ENCODE data around the gene RASD2.

The RASD2 gene

DNA sequence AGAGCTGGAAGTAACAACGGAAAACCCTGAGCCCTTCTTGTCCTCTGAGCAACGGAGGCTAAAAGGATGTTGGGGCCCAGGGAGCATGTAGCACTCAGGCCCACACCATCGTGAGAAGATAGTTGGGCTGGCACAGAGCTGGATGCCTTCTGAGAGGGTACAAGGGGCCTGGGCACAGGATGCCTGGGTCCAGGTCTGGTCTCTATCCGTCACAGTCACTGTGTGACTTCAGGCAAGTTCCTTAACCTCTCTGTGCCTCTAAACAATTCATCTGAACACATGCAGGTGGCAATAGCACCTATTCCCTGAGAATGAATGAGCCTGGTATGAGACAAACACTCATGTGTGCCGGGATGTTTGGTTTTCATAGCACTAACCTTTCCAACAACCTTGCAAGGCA, 47.3 kb downstream of the RASD2 start:
- no peak for DNase-seq

DNA sequence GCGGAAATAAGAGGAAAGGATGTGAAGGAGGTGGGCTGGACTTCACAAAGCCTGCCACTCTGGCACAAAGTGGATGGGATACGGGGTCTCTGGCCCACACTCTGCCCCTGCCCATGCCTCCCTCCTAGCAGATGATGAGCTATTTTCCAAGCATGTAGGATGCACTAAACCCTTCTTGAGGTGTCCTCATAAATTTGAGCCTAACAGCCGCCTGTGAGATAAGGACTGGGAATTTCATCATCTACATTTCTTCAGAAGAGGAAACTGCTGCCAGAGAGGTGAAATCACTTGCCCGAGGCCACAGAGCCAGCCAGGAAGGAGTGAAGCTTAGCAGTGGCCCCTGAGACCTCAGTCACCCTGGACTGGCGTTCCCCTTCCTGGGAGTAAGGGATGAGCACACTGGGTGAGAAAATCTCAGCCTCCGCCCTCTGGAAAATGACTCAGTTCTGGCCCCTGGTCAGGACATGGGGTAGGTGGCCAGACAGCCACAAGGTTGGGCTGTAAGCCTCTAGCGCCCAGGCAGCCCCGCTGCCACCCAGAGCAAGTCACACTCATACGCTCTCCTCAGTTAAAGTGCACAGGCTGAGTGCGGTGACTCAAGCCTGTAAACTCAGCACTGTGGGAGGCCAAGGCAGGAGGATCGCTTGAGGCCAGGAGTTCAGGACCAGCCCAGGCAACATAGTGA, 48.6 kb downstream of the RASD2 start:
- DNase-seq, result no peak

DNA sequence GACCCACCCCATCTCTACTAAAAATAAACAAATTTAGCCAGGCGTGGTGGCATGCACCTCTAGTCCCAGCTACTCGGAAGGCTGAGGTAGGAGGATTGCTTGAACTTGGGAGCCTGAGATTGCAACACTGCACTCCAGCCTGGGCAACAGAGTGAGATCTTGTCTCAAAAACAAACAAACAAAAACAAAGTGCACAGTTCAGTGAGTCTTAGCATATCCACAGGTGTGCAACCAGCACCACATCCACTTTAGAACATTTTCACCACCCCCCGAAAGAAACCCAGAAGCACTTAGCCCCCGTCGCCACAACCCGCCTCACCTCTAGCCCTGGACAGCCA, 49.1 kb downstream of the RASD2 start:
- no peak for DNase-seq

DNA sequence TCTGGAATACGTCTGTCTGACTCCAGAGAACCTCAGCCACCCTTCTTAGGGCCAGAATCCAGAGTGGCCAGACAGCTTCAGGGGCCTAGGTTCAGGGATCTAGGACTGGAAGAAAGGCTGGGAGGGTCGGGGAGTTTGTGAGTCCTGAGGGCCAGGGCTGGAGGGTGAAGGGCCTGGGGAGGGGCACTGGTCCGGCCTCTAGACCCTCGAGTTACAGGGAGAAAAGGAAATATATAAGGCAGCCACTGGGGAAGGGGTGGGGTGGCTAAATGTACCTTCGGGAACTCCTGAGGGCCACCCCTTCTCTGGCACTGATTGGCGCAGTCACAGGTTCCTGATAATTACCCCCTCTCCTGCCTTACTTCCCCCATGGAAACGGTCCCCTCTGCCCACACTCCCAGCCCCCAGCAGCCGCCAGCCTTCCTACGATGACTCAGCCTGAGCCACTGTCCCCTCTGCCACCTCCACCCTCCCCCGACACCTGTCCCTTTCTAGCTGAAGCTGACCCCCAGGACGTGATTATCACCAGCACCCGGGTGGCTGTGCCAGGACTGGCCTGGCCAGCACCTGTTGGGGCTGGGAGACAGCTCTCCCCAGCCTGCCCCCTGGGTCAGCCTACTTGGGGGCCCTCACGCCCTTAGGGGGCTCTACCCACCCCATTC, 50.1 kb downstream of the RASD2 start:
- no peak for DNase-seq

DNA sequence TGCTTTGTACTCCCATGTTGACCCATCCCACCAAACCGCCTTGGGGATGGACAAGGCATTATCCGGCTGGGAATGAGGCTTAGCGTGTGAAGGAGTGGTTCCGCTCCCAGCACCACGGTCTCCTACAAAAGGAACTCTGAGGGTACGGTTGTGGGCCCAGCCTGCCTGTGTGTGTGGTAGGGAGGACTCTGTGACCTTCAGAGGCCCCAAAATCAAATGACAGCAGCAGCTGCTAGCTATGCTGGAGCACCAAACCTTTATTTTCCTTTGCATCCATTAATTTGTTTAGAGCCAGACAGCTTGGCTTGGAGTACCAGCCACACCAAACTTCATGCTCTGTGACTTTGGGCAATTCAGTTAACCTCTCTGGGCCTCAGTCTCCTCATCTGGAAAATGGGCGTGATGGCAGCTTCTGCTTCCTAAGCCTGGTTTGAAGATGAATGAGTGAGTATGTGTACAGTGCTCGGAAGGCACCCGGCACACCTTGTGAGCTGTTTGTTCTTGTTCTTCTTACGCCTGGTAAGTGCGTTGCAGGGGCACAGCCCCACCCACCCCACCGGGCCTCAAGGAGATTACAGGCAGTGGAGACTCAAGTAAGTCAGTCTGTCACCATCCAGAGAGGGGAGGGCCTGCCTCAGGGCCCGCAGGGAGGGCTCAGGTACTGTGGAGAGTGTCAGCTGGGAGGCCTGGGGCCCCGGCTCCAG, 51.2 kb downstream of the RASD2 start:
- no peak for DNase-seq

DNA sequence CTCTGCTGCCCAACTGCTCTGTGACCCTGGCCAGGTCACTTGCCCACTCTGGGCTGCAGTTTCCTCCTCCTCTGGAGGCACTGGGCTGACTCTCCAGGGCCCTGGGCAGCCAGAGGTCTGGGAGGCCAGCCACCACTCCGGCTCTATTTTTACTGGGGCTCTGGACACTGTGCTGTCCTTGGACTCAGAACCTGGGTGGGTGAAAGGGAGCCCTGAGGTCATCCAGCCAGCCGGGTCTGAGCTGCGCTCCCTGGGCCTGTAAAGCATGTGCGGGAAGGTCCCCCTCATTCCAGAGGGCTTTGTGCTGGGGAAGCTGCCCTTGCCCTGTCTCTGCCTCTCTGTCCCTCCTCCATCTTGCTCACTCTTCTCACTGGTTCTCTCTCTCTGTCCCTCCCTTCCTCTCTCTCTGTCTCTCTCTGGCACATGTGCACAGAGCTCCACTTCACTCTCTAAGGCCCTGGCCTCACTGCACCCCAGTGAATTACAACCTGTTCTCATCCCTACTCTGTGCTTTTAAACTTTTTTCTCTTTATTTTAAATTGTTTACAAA, 51.9 kb downstream of the RASD2 start:
- no peak for DNase-seq

DNA sequence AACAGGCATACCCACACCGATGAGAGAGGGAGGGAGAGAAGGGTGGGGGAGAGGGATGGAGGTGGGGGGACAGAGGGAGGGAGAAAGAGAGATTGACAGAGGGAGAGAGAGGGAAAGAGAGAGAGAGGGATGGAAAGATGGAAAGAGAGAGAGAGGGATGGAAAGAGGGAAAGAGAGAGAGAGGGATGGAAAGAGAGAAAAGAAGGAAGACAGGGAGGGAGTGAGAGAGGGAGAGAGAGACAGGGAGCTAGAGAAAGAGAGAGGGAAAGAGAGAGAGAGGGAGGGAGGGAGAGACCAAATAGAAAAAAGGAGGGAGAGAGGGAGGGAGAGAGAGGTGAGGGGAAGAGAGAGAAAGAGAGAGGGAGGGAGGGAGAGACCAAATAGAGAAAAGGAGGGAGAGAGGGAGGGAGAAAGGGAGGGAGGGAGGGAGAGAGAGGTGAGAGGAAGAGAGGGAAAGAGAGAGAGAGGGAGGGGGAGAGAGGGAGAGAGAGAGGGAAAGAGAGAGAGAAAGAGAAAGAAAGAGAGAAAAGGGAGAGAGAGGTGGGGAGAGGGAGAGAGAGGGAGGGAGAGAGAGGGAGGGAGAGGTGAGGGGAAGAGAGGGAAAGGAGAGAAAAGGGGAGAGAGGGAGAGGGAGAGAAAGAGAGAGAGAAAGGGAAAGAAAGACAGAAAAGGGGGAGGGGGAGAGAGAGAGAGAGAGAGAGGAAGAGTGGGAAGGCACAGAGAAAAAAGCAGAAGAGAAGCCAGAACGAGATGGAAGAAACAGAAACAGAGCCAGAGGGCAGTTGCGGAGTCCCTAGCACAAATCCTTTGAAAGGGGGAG, 52.6 kb downstream of the RASD2 start:
- DNase-seq, result no peak

DNA sequence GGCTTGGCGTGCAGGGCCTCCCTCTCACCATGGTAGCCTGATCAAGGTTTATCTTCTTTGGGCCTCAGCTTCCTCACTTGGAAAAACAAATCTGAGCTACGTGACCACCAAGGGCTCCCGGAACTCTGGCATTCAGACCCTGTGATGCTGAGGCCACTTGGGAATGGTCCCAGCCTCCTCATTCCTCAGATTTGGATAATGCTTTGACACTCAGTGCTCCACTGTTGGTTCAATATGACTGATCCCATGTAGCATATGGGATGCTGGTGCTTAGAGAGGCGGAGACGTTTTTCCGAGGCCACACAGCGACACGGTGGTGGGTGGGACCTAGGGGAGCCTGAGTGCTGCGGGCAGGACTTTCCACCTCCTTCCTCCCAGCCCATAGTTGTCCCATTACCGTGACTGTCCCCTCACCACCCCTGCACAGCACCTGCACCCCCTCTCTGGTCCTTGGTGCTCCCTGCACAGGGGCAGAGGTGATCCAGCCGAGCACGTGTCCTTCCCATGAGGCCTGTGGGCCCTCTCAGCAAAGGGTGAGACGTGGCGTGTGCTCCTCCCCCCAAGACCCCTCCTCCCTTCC, 53.4 kb downstream of the RASD2 start:
- no peak for DNase-seq

DNA sequence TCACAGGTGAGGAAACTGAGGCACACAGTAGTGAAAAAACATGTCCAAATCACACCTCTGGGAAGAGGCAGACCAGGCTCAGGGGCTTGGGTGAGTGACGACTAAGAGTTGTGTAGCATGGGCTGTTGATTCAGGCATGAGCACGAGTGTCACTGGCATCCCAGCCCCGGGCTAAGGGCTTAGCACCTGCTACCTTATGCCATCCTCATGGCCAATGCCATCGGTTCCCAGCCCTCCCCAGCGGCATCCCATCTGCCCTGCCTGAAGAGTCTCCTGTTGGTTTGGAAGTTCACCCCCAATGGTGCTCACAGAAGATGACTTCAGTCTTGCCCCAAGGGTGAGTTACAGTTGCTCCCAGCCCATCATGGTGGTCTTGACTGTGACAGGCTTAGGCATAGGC, 54.1 kb downstream of the RASD2 start:
- no peak for DNase-seq

DNA sequence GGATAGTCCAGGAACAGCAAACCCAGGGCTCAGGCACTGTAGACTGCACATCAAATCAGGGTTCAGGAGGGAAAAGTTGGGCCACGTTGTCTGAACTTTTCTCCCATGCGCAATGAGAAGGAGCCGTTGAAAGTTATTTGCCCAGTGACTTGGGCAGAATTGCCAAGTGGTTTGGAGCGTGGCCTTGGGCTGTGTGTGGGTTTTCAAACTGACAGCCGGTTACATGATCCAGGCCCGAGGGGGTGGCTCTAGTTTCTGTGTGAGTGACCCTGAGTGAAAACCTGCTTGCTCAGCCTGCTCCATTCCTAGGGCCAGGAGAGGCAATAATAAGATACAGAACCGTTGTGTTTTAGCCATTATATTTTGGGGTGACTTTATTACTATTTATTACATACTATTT, 56.2 kb downstream of the RASD2 start:
- no peak for DNase-seq

DNA sequence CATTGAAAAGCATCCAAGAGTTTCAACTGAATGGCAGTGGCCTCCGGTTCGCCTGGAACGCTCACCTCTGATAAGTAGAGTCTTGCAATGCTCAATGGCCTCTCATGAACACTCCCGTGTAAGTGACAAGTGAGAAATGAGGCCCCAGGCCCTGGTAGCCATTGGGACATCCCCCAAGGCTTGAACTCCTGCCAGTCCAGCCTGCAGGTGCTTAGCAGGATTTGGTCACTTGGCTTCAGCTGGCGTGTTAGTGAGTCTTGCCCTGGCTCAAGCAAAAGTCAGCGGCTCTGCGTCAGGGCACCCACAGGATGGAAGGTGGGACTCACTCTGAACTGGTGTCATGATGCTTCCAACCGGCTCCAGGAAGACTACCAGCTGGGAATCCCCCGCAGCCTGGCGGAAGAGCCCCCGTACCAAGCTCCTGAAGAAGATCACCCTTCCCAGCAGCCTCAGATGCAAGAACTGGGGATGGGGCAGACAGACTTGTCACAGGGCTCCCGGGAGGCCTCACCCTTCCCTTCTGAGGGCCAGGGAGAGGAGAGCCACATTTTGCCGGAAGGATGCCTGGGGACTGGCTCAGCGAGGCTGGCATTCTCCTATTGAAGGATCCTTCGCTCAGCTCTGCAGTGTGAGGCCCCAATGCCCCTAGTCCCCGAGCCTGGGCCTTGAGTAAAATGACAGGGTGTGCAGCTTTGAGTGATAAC, 57.2 kb downstream of the RASD2 start:
- DNase-seq, result no peak

DNA sequence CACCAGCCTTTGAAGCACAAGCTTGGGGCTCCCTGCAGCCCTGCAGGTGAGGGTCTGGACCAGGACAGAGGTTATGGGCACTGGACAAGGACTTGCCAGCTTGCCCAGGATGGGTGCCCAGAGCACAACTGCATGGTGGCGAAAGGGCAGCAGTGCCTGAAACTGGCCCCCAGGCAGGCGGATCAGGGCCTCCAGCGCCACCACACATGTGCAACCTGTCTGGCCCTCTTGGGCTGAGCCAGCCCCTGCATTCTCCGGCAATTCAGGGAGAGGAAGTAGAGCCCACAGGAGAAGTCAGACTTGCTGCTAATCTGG, 57.7 kb downstream of the RASD2 start:
- DNase-seq, result no peak

DNA sequence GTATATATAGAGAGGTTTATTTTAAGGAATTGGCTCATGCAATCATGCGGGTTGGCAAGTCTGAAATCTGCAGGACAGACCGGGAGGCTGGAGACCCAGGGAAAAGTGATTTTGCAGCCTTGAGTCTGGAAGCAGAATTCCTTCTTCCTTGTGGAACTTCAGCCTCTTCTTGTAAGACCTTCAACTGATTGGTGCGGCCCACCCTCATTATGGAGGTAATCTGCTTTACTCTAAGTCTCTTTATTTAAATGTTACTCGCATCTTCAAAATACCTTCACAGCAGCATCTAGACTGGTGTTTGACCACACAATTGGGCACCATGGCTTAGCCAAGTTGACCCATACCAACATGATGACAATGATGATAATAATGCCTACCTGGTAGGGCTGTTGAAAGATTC, 58.7 kb downstream of the RASD2 start:
- no peak for DNase-seq

DNA sequence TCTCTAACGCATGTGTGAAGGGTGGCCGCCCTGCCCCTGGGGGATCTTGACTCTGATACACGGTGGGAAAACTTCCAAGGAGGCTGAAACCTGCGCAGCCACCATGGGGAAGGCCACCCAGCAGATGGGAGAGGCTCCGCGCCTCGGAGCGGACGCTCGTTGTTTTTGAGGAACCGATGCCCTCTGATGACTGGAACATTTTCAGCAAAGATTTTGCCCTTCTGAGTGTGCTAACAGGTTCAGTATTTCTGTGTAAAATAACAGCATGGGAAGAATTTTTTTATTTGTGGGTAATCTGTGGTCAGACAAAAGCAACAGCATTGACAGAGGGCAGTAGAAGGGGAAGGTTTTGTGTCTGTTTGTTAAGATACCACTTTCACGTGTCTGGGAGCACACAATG, 59.8 kb downstream of the RASD2 start:
- no peak for DNase-seq

DNA sequence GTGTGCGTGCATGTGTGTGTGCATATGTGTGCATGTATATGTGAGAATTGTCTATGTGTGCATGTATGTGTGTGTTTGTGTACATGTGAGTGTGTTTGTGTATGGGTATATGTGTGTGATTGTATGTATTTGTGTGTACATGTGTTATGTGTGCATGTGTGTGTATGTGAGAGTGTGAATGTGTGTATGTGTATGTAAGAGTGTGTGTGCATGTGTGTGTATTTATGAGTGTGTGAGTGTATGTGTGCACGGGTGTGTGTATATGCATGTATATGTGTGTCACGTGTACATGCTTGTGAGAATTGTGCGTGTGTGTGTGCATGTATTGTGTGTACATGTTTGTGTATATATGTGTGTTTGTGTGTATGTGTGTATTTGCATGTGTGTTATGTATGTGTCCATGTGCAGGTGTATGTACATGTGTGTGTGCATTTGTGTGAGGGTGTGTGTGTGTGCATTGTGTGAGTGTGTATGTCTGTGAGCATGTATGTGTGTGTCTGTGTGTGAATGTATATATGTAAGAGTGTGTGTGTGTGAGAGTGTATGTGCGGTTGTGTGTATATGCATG, 60.5 kb downstream of the RASD2 start:
- no peak for DNase-seq

DNA sequence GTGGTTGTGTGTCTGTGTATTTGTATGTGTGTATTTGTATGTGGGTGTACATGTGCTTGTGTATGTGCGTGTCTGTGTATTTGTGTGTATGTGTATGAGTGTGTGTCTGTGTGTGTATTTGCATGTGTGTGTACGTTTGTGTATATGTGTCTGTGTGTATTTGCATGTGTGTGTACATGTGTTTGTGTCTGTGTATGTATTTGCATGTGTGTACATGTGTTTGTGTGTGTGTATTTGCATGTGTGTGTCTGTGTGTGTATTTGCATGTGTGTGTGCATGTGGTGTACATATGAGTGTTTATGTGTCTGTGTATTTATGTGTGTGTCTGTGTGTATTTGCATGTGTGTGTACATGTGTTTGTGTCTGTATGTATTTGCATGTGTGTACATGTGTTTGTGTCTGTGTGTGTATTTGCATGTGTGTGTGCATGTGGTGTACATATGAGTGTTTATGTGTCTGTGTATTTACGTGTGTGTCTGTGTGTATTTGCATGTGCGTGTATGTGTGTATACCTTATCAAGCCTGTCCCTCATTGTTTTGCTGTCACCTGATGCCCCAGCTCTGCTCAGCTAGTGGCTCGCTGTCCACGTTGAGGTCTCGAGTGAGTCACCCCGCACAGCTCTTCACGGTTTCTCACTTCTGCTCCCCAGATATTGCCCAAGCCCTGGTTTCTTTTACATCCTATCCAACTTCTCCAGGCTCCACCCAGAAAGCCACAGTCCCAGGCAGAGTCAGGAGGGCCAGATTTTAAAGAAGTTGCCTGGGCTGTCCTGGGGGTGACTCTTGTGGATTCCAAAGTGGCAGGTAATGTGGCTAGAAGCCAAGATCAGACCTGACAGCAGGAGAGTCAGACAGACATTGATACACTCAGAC, 61.3 kb downstream of the RASD2 start:
- DNase-seq, result peak; percentile 18

Data from activated CD4-positive, alpha-beta T cell treated with anti-CD3 and anti-CD28 coated beads, Interleukin-2, Interleukin-6, amounts not matched to agents 100 ng/mL and 50 ng/mL, durations not matched to agents 16 hours and 8 hours (primary cell).